GM21526 (cell line): Measurements from ENCODE around the gene WFIKKN1.

Source experiments
- ATAC-seq: cut with Tn5 transposase; IDR thresholded peaks from one replicate; pipeline ENCODE4 v1.9.1; 2021; ENCODE audit warnings: moderate library complexity; ENCODE audit not compliant: unreplicated experiment, low FRiP score

Gene WFIKKN1

DNA sequence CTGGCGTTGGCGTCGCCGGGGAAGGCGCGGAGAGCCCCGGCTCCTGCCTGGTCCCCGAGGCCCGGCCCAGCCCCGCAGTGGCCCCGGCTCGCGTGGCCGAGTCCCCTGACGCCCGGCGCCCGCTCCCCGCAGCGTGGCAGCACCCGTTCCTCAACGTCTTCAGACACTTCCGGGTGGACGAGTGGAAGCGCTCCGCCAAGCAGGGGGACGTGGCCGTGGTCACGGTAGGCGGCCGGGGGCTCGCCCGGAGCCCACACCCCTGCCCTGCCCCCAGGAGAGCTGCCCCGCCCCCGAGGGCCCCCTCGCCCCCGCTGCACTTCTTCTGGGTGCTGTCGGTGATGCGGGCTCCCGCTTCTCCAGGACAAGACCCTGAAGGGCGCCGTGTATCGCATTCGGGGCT, 18.8 kb downstream of the WFIKKN1 start:
- ATAC-seq = no peak

DNA sequence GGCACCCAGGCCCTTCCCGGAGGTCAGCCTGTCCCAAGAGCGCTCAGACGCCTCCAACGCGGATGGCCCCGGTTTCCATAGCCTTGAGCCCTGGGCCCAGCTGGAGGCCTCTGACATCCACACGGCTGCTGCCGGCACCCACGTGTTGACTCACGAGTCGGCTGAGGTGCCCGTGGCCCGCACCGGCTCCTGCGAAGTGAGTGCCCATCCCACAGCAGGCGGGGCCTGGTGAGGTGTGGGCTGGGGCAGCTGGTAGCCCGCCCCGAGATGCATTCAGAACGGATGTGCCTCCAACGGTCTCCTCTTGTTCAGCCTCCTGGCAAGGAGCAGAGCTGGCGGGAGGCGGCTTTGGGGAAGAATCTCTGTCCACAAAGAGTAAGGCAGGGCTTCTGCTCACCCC, 21.1 kb downstream of the WFIKKN1 start:
- no peak for ATAC-seq

DNA sequence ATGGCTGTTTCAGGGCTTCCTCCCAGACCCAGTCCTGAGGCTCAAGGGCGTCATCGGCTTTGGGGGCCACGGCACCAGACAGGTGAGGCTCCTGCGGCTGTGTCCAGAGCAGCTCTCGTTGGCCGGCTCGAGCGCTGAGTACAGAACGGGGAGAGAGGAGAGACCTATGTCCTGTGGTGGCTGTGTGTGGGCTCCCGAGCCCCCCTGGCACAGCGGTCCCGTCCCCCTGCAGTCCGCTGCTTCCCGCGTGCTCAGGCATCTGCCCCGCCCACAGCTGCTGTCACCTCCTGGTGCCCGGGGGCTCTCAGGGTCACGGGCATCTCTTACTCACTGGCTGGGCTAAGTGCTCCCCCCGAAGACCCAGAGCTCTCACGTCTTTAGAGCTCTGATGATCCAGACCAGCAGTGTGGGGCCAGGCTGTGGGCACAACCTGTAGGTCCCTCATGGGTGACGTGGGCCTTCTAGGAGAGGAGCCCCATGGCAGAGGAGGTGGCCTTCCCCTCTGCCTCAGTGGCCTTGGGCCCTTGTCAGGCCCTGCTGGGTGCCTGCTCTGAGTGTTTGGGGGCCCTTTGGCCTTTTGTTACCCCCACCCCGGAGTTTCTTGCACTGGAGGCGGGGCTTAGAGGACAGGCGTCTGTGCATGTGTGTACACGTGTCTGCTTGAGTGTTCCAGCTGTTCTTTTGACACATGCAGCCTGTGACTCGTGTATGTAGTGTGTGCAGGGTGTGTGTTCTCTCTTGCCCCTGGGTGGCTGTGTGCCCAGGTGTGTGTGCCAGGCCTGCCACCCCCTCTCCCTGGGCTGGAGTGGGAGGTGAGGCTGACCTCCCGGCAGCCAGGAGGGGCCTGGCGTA, 21.9 kb downstream of the WFIKKN1 start:
- ATAC-seq = no peak

DNA sequence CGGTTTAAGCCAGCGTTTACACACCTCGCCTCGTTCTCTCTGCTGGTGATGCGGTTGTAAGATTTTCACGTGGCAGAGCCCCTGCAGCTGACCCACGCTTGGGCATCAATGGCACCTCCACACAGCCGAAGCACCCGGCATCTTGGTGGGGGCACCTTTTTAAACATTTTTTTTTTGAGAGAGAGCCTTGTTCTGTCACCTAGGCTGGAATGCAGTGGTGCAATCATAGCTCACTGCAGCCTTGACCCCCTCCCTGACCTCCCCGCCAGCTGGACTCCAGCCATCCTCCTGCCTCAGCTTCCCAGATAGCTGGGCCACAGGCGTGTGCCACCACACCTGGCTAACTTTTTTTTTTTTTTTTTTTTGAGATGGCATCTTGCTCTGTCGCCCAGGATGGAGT, 23.2 kb downstream of the WFIKKN1 start:
- ATAC-seq = no peak

DNA sequence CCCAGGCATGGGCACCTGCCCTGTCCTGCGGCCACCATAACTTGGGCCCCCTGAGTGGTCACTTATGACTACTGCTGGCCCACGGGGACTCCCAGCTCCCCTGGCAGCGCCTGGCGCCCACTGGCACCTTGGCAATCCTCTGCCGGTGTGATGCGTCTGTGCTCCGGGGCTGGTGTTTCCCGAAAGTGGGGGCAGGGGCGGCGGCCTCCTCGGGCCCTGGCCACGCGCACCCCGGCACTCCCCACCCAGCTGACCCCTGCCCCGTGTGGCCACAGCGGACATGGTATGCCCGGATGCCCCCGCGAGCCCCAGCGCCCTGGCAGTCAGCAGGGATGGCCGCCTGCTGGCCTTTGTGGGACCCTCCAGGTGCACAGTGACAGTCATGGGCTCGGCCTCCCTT, 26.7 kb downstream of the WFIKKN1 start:
- no peak for ATAC-seq

DNA sequence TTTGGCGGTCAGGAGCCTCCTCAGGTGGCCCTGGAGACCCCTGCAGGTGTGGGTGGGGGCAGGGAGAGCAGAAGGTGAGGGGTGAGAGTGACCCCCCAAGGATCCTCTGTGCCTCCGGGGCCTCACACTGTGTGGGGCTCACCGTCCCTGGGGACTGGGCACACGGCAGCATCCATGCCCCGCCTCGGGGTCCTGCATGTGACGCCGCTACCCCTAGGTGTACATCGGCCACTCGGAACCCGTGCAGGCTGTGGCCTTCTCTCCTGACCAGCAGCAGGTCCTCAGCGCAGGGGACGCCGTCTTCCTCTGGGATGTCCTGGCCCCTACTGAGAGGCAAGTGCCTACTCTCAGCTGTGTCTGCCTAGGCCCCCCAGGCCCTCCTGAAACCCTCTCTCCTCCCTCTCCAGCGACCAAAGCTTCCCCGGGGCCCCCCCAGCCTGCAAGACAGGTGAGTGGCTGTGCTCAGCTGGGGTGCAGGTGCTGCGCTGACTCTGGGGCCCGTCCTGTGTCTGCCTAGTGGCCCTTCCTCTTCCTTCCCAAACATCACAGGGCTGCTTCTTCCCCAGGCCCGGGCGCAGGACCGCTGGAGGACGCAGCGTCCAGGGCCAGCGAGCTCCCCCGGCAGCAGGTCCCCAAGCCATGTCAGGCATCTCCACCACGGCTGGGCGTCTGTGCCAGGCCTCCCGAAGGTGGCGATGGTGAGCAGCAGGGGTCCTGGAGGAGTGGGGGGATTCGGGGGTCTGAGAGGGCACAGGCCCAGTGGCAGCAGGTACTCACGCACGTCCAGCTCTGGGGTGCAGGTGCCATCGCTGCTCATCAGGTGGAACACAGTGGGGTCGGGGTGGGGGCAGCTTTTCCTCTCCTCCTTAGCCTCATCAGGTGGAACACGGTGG, 28.1 kb downstream of the WFIKKN1 start:
- ATAC-seq = no peak

DNA sequence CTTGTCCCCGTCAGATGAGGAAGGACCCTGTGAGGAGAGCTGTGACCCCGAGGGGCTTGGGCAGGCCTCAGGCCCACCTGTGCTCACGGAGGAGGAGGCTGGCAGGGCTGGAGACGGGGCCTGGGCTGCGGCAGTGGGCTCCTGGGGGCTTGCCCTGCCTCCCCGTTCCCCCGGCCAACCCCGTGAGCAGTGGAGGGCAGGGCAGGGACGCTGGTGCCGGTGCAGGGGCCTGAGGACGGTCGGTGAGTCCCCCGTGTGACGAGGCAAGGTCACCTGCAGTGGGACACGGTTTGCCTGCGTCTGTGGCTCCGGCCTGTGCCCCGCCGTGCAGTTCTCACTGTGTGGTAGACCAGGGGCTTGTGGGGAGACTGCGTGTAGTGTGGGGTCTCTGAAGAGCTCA, 28.8 kb downstream of the WFIKKN1 start:
- ATAC-seq = no peak

DNA sequence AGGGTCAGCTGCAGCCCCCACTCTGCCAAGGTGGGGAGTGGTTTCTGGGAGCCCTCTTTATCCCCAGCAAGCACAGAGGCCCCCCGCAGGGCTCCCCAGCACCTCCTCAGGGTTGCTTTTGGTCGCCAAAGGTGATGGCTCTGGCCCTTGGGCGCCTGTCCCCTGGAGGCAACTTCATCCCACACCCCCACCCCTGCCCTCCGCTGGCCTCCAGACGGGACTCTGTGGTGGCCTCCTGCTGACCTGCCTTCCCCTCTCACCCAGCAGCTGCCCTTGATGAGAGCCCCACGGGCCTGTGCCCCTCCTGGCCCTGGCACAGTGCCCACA, 29.3 kb downstream of the WFIKKN1 start:
- no peak for ATAC-seq

DNA sequence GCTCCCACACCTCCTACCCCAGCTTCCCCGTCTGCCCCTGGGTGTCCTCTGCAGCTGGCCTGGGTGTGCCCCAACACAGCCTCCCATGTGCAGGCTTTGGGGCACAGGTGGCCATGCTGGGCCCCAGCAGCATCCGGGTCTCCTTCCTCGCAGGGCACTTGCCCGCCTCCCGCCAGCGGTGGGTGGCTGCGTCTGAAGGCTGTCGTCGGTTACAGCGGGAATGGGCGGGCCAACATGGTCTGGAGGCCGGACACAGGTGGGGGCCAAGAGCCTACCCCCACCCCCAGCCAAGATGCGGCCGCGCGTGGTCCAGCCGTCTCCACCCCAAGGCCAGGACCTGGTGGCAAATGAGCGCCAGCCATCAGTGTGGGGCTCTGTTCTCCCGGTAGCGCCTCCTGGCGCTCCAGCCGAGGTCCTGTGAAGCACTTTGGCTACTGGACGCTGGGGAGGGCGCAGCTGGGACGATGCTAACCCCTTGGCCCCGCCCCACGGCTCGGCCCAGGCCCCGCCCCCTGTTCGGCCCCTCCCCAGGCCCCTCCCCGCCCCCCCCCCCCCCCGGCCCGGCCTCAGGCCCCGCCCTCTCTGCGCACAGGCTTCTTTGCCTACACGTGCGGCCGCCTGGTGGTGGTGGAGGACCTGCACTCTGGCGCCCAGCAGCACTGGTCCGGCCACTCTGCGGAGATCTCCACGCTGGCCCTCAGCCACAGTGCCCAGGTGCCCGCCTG, 29.8 kb downstream of the WFIKKN1 start:
- ATAC-seq = peak; percentile 32

DNA sequence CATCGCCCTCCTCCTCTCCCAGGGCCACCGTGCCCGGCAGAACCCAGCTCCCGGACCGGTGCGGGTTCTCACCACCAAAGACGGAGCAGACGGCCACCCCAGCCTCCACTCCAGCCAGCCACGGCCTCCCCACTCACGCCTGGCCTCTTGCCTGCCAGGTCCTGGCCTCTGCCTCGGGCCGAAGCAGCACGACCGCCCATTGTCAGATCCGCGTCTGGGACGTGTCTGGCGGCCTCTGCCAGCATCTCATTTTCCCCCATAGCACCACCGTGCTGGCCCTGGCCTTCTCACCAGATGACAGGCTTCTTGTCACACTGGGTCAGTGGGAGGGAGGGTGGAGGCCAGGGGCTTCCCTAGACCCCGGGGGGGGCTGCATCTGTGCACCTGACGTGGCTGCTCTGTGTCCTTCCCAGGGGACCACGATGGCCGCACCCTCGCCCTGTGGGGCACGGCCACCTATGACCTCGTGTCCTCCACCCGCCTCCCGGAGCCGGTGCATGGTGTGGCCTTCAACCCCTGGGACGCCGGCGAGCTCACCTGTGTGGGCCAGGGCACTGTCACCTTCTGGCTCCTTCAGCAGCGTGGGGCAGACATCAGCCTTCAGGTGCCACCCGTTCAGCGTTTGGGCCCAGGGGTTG, 30.5 kb downstream of the WFIKKN1 start:
- no peak for ATAC-seq

DNA sequence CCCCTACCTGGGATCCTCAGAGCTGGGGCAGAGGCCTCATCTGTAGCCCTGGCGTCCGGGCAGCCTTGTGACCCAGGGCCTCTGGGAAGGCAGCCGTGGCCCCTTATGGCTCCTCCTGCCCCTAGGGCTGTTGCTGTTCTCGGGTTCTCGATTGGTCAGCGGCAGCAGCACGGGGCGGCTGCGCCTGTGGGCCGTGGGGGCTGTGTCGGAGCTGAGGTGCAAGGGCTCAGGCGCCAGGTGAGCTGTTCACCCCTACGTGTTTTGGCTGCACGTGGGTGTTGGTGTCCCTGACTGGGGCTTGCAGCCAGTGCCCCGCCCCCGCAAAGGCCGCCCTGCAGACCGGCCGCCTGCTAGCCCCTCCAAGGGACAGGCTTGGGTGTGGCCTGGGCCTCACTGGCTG, 31.3 kb downstream of the WFIKKN1 start:
- ATAC-seq = no peak

DNA sequence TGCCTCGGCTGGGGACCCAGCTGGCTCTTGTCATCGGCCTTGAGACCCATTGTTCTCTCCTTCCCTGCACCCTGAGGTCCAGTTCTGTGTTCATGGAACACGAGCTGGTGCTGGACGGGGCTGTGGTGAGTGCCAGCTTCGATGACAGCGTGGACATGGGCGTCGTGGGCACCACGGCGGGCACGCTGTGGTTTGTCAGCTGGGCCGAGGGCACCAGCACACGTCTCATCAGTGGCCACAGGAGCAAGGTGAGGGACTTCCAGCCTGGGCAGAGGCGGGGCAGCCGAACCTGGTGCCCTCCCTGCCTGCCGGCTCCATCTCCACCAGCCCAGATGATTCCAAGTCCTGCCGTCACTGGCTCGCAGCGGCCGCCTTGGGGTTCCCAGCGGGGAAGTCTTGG, 31.8 kb downstream of the WFIKKN1 start:
- ATAC-seq = no peak

DNA sequence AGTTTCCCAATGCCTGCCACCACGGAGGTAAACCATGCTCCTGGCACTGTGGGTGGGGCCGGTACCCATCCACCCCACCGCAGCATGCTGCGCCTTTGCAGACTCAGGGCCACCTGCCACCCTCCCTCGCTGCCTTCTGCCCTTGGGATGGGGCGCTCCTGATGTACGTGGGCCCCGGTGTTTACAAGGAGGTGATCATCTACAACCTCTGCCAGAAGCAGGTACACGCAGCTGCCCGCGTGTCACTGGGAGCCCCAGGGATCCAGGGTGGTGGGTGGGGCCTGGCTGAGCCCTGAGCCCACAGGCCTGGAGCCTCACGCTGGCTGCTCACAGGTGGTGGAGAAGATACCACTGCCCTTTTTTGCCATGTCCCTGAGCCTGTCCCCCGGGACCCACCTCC, 35.8 kb downstream of the WFIKKN1 start:
- ATAC-seq = no peak

DNA sequence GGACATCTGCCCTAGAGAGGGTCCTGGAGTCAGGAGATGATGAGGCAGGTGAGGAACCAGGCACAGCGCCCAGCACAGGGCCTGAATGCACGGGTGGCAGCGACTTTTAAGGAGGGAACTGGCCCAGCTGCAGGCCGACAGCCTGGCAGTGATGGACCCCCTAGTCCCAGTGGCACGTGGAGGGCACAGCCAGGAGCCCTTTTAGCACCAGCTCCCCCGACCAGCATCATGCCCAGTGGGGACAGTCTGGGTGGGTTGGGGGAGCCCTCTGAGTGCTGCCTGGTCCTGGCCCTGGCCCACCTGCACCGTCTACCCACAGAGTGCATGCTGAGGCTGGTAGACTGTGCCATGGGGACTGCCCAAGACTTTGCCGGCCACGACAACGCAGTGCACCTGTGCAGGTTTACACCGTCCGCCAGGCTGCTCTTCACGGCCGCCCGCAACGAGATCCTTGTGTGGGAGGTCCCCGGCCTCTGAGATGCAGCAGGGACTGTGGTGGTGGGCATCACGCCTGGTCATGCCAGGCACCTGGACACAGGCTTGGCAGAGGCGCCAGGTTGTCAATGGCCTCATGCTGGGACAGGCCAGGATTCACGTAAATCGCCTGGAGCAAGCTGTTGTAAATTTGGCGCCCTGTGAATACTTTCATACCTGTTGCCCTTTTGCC, 36.5 kb downstream of the WFIKKN1 start:
- no peak for ATAC-seq

DNA sequence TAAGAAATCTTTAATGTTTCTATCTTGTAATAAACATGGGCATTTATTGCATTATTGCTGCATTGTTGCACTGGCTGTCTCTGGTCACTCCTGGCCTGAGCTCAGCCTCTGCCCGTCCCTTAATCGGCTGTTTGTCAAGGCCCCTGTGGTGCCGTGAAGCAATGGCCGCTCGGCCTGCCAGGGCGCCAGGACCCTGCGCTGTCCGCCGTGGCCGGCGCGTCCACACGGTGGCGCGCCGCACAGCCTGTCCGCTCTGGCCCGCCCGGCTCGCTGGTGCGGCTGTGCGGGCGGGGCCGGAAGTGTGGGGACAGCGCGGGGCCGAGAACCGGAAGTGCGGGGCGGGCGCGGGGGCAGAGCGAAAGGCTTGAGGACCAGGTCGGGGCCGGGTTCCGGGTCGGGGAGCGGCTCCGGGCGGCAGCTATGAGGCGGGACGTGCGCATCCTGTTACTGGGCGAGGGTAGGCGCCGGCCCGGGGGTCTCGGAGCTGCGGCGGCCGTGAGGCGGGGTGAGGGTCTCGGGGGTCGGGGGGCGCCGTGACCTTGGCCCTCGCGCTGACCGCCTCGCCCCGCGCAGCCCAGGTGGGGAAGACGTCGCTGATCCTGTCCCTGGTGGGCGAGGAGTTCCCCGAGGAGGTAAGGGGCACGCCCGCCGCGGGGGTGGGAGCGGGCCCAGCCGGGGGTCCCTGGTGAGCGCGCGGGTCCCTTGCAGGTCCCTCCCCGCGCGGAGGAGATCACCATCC, 37.2 kb downstream of the WFIKKN1 start, which contains the start of gene RHOT2:
RHOT2 (plus strand) TSS at position 353 of the 739 bp plus-strand sequence; CDS start at position 421, 68 bp downstream.
- ATAC-seq = peak; percentile 62

DNA sequence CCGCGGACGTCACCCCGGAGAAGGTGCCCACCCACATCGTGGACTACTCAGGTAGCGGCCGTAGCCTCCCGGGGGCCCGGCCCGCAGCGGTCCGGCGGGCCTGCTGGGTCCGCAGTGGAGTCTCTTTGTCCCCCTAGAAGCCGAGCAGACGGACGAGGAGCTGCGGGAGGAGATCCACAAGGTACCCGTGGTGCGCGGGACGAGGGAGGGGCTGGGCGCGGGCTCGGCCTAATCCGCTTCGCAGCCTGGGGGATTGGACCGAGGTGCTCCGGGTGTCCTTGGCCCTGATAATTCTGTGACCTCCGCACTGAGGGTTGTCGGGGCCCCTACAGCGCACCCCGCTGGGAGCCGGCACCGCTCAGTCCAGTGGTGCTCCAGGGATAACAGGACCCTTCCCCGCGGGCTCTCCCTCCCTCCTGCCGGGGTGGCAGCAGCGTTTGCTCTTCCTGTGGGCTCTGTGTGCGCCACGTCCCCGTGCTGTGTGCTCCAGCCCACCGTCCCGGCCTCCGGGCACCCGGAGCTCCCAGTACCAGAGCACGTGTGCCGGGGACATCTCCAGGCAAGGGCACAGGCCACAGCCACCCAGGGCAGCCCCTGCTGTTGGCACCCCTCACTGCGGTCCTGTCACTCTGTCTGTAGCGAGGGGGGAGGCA, 37.9 kb downstream of the WFIKKN1 start:
- no peak for ATAC-seq

DNA sequence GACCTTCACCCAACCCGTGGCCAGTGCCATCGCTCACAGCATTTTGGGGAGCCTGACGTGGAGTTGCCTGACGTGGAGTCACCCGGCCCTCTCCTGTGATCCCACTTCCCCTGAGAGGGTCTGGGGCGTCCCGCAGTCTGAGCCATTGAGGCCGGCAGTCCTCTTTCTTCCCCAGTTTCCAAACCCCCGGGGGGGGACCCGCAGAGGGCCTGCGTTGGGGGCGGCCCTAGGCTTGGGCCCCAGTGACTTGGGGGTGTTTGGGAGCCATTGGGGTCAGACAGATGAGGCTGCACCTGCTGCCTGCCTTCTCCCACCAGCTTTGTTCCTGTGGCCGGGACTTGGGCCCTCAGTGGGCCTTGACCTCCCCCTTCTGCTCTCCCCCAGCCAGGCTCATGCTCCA, 38.9 kb downstream of the WFIKKN1 start:
- no peak for ATAC-seq

DNA sequence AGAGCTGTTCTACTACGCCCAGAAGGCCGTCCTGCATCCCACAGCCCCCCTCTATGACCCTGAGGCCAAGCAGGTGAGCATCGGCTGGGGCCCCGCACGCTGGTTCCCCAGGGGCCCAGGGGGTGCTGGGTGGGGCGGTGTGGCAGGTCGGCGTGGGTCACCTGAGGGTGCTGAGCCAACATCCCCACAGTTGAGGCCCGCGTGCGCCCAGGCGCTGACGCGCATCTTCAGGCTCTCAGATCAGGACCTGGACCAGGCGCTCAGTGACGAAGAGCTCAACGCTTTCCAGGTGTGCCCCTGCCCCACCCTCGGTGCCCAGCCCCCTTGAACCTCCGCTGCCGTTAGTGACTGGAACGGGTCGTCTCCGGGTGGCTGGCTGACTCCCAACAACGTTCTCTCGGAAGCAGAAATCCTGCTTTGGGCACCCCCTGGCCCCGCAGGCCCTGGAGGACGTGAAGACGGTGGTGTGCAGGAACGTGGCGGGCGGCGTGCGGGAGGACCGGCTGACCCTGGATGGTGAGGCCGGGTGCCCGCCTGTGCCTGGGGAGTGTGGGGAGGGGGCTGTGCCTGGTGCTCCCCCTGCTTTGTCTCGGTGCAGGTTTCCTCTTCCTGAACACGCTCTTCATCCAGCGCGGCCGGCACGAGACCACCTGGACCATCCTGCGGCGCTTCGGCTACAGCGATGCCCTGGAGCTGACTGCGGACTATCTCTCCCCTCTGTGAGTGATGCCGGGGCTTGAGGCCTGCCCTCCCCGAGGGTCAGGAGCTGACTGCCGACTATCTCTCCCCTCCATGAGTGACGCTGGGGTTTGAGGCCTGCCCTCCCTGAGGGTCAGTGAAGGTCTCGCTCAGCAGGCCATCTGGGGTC, 39.9 kb downstream of the WFIKKN1 start:
- ATAC-seq = no peak
